Loucy (cell line): ENCODE results near the gene VPS26B.
"Not testable (repeated sequence)": the region's sequence is repeated elsewhere in the genome, so short reads cannot be mapped to it uniquely, and the experiment has no call there.

Source experiments
- H2AFZ ChIP-seq: fragments of 200-600 bp; sonication (generic); 2 replicates; pipeline ENCODE4 v1.6.0; 2016; ENCODE audit warnings: antibody characterized with exemption, mild to moderate bottlenecking, low read length, moderate library complexity
- H3F3A ChIP-seq: fragments of 200-600 bp; 2 replicates; pipeline ENCODE4 v1.6.0; 2016; ENCODE audit warnings: antibody characterized with exemption, low read depth, mild to moderate bottlenecking
- H3K27me3 ChIP-seq: fragments of 200-600 bp; sonication (generic); 2 replicates; pipeline ENCODE4 v1.6.1; 2014; ENCODE audit warnings: low read length, mild to moderate bottlenecking; ENCODE audit not compliant: insufficient read depth, poor library complexity, severe bottlenecking
- H3K36me3 ChIP-seq: fragments of 200-600 bp; sonication (generic); 2 replicates; pipeline ENCODE4 v1.6.1; 2016; ENCODE audit warnings: low read length; ENCODE audit not compliant: insufficient read depth
- H3K4me1 ChIP-seq: fragments of 200-600 bp; sonication (generic); 2 replicates; pipeline ENCODE4 v1.5.1; 2014; ENCODE audit warnings: low read length, mild to moderate bottlenecking; ENCODE audit not compliant: insufficient read depth, poor library complexity, severe bottlenecking
- H3K4me2 ChIP-seq: fragments of 200-600 bp; sonication (generic); 2 replicates; pipeline ENCODE4 v1.6.0; 2014; ENCODE audit warnings: antibody characterized with exemption, low read length, low read depth, mild to moderate bottlenecking; ENCODE audit not compliant: poor library complexity, severe bottlenecking
- H3K4me3 ChIP-seq: fragments of 200-600 bp; sonication (generic); 2 replicates; pipeline ENCODE4 v1.5.1; 2014; ENCODE audit warnings: low read length, mild to moderate bottlenecking, mixed read lengths; ENCODE audit not compliant: poor library complexity, severe bottlenecking
- H3K79me2 ChIP-seq: fragments of 200-600 bp; sonication (generic); 2 replicates; pipeline ENCODE4 v1.6.1; 2014; ENCODE audit warnings: low read length; ENCODE audit not compliant: insufficient read depth
- H3K9ac ChIP-seq: fragments of 200-600 bp; sonication (generic); 2 replicates; pipeline ENCODE4 v1.6.0; 2014; ENCODE audit warnings: mild to moderate bottlenecking, low read depth, low read length, moderate library complexity; ENCODE audit not compliant: poor library complexity, severe bottlenecking
- H3K9me2 ChIP-seq: fragments of 200-600 bp; sonication (generic); replicated peaks from 2 replicates; pipeline ENCODE4 v1.6.1; 2016; ENCODE audit warnings: low read depth, low read length, mixed read lengths
- H3K9me3 ChIP-seq: fragments of 200-600 bp; sonication (generic); 2 replicates; pipeline ENCODE4 v1.6.1; 2014; ENCODE audit warnings: mild to moderate bottlenecking, antibody characterized with exemption, low read length, low read depth; ENCODE audit not compliant: insufficient read depth
- H4K20me1 ChIP-seq: fragments of 200-600 bp; sonication (generic); 2 replicates; pipeline ENCODE4 v1.6.0; 2014; ENCODE audit warnings: antibody characterized with exemption, low read length, mild to moderate bottlenecking; ENCODE audit not compliant: insufficient read depth, poor library complexity, severe bottlenecking
- CTCF ChIP-seq: fragments of 200-600 bp; sonication (generic); conservative IDR thresholded peaks from 2 replicates; pipeline ENCODE4 v1.5.1; 2014; ENCODE audit warnings: mild to moderate bottlenecking, antibody characterized with exemption, low read length
- EZH2phosphoT487 ChIP-seq: fragments of 200-600 bp; IDR thresholded peaks from 2 replicates; pipeline ENCODE4 v1.6.1; 2018; ENCODE audit warnings: antibody characterized with exemption, mild to moderate bottlenecking, moderate library complexity, borderline replicate concordance

VPS26B gene

GRCh38 chr11:134277183-134278001, 52.9 kb downstream of the VPS26B start:
- Histone ChIP-seq H2AFZ (no peak overlapping the region), H3K79me2 (peaks cover 28% of the 10 kb centered on the region), H3K36me3 (no peaks in the 10 kb centered on the region), H3F3A (peaks cover 2% of the 10 kb centered on the region; the same call in 1 of the 2 replicates), H3K4me2 (no peak overlapping the region), H3K9ac (no peak overlapping the region), H3K4me1 (peaks cover 30% of the 10 kb centered on the region), H3K4me3 (no peak overlapping the region), H4K20me1 (no peaks in the 10 kb centered on the region), H3K9me2 (no peaks in the 10 kb centered on the region), H3K9me3 (no peaks in the 10 kb centered on the region), H3K27me3 (no peaks in the 10 kb centered on the region)
- TF ChIP-seq EZH2phosphoT487 = no peak
- no peak for TF ChIP-seq CTCF

GRCh38 chr11:134278356-134278755, 53.9 kb downstream of the VPS26B start:
- Histone ChIP-seq H3K27me3 (no peaks in the 10 kb centered on the region), H3K4me3 (no peak overlapping the region), H3K4me2 (no peak overlapping the region), H3K9ac (no peak overlapping the region), H2AFZ (no peak overlapping the region), H4K20me1 (no peaks in the 10 kb centered on the region), H3K9me2 (no peaks in the 10 kb centered on the region), H3K36me3 (no peaks in the 10 kb centered on the region), H3K79me2 (peaks cover 20% of the 10 kb centered on the region), H3K4me1 (peaks cover 20% of the 10 kb centered on the region), H3K9me3 (no peaks in the 10 kb centered on the region), H3F3A (no peaks in the 10 kb centered on the region)
- TF ChIP-seq CTCF = no peak
- no peak for TF ChIP-seq EZH2phosphoT487

- not testable (repeated sequence) for H3F3A ChIP-seq, H3K4me3 ChIP-seq, H3K9ac ChIP-seq, H3K9me2 ChIP-seq, H3K4me1 ChIP-seq, H3K79me2 ChIP-seq, H3K4me2 ChIP-seq, H2AFZ ChIP-seq, H3K9me3 ChIP-seq, H3K27me3 ChIP-seq, H4K20me1 ChIP-seq, H3K36me3 ChIP-seq
These were observed 57.2 kb downstream of the VPS26B start for GRCh38 chr11:134281635-134282034.
